HepG2 (cell line): ENCODE measurements around the gene CBL. TPM values are rescaled to one million over a fixed set of nuclear protein-coding genes. Genes with fewer than 3 reads are reported as not detected.
A peak's percentile ranks its signal among the peaks of the same experiment; 100 is the strongest.

Source experiments
- ATAC-seq: fragments of 200-7000 bp; cut with Tn5 transposase; 3 replicates; pipeline ENCODE4 v1.9.1; 2020; ENCODE audit warnings: mild to moderate bottlenecking, moderate library complexity
- BruUV-seq: library from RNA; stranded (reverse); fragments of 400-500 nt; replicated peaks from 2 replicates; lab custom pipeline; 2021; lab: Mats Ljungman, UMichigan
- CTCF ChIA-PET: fragments of 300-600 bp; formaldehyde crosslinking; extraction: SDS; loops from one replicate; lab custom pipeline; 2021; ENCODE audit warnings: low total read pairs, inconsistent platforms, low intra/inter-chr PET ratio; lab: Yijun Ruan, JAX
- POLR2A ChIA-PET: fragments of 350-600 bp; sonication (Branson Sonifier 250); formaldehyde crosslinking; loops from one replicate; lab custom pipeline; 2020; ENCODE audit warnings: antibody characterized with exemption, inconsistent platforms; lab: Yijun Ruan, JAX
- DNase-seq: peaks from one replicate; pipeline ENCODE4 v3.0.0-alpha.2; 2015; ENCODE audit warnings: low spot score
- FAIRE-seq: peaks from 3 replicates; lab custom pipeline; 2011; peaks lifted over from hg19 to GRCh38; lab: Jason Lieb, UNC
- H2AFZ ChIP-seq: one replicate; pipeline ENCODE4 v1.6.1; 2011; ENCODE audit warnings: low read length, inconsistent platforms
- H3K27ac ChIP-seq: fragments of 300-600 bp; 3 replicates; pipeline ENCODE4 v1.8.0; 2011; ENCODE audit warnings: mixed run types, mild to moderate bottlenecking, mixed read lengths, low read length, inconsistent platforms; ENCODE audit not compliant: insufficient read depth; ENCODE audit errors: extremely low read length
- H3K27me3 ChIP-seq, 2 experiments: fragments of 200-600 bp in 1 of 2; 2 replicates in 1 of 2; 3 replicates in 1 of 2; pipeline versions ENCODE4 v1.6.0 to v1.8.0; 2011; ENCODE audit warnings: low read length in 2 of 2, mild to moderate bottlenecking in 2 of 2, moderate library complexity in 2 of 2, inconsistent platforms in 1 of 2; ENCODE audit not compliant: insufficient read depth in 2 of 2, control insufficient read depth in 1 of 2
- H3K36me3 ChIP-seq, 2 experiments: fragments of 200-600 bp in 1 of 2; replicated peaks in 1 of 2; 2 replicates in 1 of 2; 3 replicates in 1 of 2; pipeline versions ENCODE4 v1.5.1 to v1.8.0; 2011; ENCODE audit warnings: low read length in 2 of 2, inconsistent platforms in 1 of 2; ENCODE audit not compliant: insufficient read depth in 2 of 2, control insufficient read depth in 1 of 2
- H3K4me1 ChIP-seq: 2 replicates; pipeline ENCODE4 v1.5.1; 2012; ENCODE audit warnings: low read length, inconsistent platforms; ENCODE audit not compliant: insufficient read depth
- H3K4me2 ChIP-seq: 2 replicates; pipeline ENCODE4 v1.6.0; 2011; ENCODE audit warnings: low read depth, low read length, inconsistent platforms
- H3K4me3 ChIP-seq, 3 experiments: fragments of 200-600 bp in 1 of 3; sonication (generic), shearing (Covaris generic) in 1 of 3; replicated peaks in 1 of 3; 2 replicates each; pipeline ENCODE4 v1.5.1; 2011 to 2016; ENCODE audit warnings: low read length in 3 of 3, inconsistent platforms in 2 of 3, low read depth in 2 of 3, mild to moderate bottlenecking in 2 of 3, control low read depth in 1 of 3, mixed read lengths in 1 of 3; ENCODE audit not compliant: insufficient read depth in 1 of 3
- H3K79me2 ChIP-seq: one replicate; pipeline ENCODE4 v1.6.1; 2011; ENCODE audit warnings: low read length, inconsistent platforms; ENCODE audit not compliant: insufficient read depth
- H3K9ac ChIP-seq: 2 replicates; pipeline ENCODE4 v1.6.0; 2011; ENCODE audit warnings: mild to moderate bottlenecking, low read depth, low read length, inconsistent platforms; ENCODE audit not compliant: insufficient read depth
- H3K9me3 ChIP-seq: 2 replicates; pipeline ENCODE4 v1.5.1; 2012; ENCODE audit warnings: mild to moderate bottlenecking, low read length
- H4K20me1 ChIP-seq: 2 replicates; pipeline ENCODE4 v1.6.0; 2011; ENCODE audit warnings: inconsistent platforms, mild to moderate bottlenecking, low read length, moderate library complexity; ENCODE audit not compliant: insufficient read depth
- AGO2 ChIP-seq: fragments of 200-400 bp; formaldehyde crosslinking; optimal IDR thresholded peaks from 2 replicates; pipeline ENCODE3; 2017; ENCODE audit warnings: mild to moderate bottlenecking, low read depth, low read length, moderate library complexity
- DMAP1 ChIP-seq: IDR thresholded peaks from 2 replicates; pipeline ENCODE4 v1.6.1; 2016
- XBP1 ChIP-seq: sonication (generic); formaldehyde crosslinking; IDR thresholded peaks from 2 replicates; pipeline ENCODE4 v1.5.0; 2020; ENCODE audit warnings: missing genetic modification reagents
- ZNF660 ChIP-seq: sonication (generic); formaldehyde crosslinking; IDR thresholded peaks from 2 replicates; pipeline ENCODE4 v1.5.1; 2020; ENCODE audit warnings: mild to moderate bottlenecking, low read depth, missing genetic modification reagents, borderline replicate concordance
- ZNF720 ChIP-seq: sonication (generic); formaldehyde crosslinking; IDR thresholded peaks from 2 replicates; pipeline ENCODE4 v1.4.0; 2020; ENCODE audit warnings: missing genetic modification reagents
- ZSCAN9 ChIP-seq: IDR thresholded peaks from 2 replicates; pipeline ENCODE4 v1.6.1; 2016; ENCODE audit warnings: borderline replicate concordance
- WGBS: methylation state at CpG from one replicate; pipeline ENCODE4 v1.1.6; 2017; ENCODE audit warnings: low lambda C conversion rate; 5-methylcytosine and 5-hydroxymethylcytosine counted together
- in situ Hi-C: cut with HindIII; loops from 2 replicates; pipeline ENCODE4 v1.10.0; 2017; ENCODE audit warnings: low pct_unique_long_range_greater_than_20kb; ENCODE audit not compliant: extremely low pct_ligation_motif_present
- intact Hi-C: fragments of 100-400 bp; cut with micrococcal nuclease; formaldehyde crosslinking; loops from one replicate; pipeline ENCODE4 v1.10.0; 2022; ENCODE audit not compliant: unreplicated experiment
- polyA plus RNA-seq, 8 experiments: library from polyadenylated mRNA; depleted of rRNA in 3 of 8; stranded (reverse) in 7 of 8; unstranded in 1 of 8; fragments of >200 nt; fragmentation: Illumina TruSeq in 4 of 8; extraction: Trizol in 4 of 8; gene quantifications; 2 replicates each; pipeline versions ENCODE4 v1.2.1 to v1.2.3, GENCODE V29; 2011 to 2016; ENCODE audit warnings: low read depth in 4 of 8, missing spikeins in 1 of 8, mixed read lengths in 1 of 8; ENCODE audit not compliant: insufficient read depth in 1 of 8
- total RNA-seq, 5 experiments: library from RNA; depleted of rRNA; stranded (reverse); fragments of >200 nt; fragmentation: Illumina TruSeq; extraction: Trizol; gene quantifications; 2 replicates each; pipeline ENCODE4 v1.2.3, GENCODE V29; 2016; ENCODE audit warnings: low read depth in 1 of 5
- TF ChIP-seq, protein P1 (sequence below): sonication (generic); formaldehyde crosslinking; IDR thresholded peaks from 2 replicates; pipeline ENCODE4 v1.8.1; 2023; ENCODE audit warnings: mild to moderate bottlenecking, missing genetic modification reagents

The CBL gene
- total and polyA plus RNA-seq, 2 of the 13 experiments (the other 11 are each of a cell fraction or from before 2014, with no cell fraction given) = 6.6 to 7.4 TPM

DNA sequence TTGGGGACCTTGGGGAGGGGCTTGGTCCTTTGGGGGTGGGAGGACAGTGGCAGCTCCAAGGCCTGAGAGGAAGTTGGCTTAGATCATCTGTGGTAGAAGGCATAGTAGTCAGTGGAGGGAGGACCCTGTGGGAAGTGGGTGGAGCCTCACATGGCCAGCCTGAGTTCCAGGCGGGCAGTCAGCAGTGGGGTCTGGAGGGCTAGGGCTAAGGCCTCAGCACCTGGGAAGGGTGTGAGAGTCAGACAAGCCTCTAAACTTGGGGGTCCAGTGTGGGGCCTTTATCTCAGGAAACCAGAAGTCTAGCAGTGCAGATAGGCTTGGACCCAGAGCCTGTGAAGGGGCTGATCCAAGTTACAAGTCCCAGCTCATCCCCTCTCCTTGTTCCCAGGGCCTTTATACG, 33.6 kb upstream of the CBL start:
- no peaks in the 10 kb centered on the region for H4K20me1 ChIP-seq
- intact Hi-C loops = no loop called here
- no peak overlapping the region for H3K27ac ChIP-seq

DNA sequence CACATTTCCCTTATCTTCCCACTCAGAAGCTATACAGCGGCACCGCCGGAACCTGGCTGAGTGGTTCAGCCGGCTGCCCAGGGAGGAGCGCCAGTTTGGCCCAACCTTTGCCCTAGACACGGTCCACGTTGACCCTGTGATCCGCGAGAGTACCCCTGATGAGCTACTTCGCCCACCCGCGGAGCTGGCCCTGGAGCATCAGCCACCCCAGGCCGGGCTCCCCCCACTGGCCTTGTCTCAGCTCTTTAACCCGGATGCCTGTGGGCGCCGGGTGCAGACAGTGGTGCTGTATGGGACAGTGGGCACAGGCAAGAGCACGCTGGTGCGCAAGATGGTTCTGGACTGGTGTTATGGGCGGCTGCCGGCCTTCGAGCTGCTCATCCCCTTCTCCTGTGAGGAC, 32.7 kb upstream of the CBL start:
- 95% methylated on average over 13 of the region's 21 CpGs for WGBS
- no peak overlapping the region for H3K4me2 ChIP-seq
- no peak for FAIRE-seq

More for the DNA sequence above, 33.6 kb upstream of the CBL start:
- H2AFZ ChIP-seq = no peak overlapping the region
- no peak for ATAC-seq
- no peak for DNase-seq
- no peaks in the 10 kb centered on the region; a peak in 1 of 5 replicates for H3K27me3 ChIP-seq
- in situ Hi-C loops = no loop called here
- BruUV-seq = no TSS peak
- WGBS = 94% methylated on average over 2 of the region's 2 CpGs
- no peaks in the 10 kb centered on the region for H3K9me3 ChIP-seq
- H3K79me2 ChIP-seq = no peaks in the 10 kb centered on the region
- peaks cover 21% of the 10 kb centered on the region for H3K4me1 ChIP-seq
- H3K4me2 ChIP-seq = no peak overlapping the region
- H3K9ac ChIP-seq = no peak overlapping the region
- no peak for FAIRE-seq
- CTCF ChIA-PET = no interaction called here
- TF ChIP-seq ZSCAN9 (CRISPR knock-in tag) (no peak), XBP1 (no peak), ZNF720 (CRISPR knock-in tag) (no peak), ZNF660 (CRISPR knock-in tag) (no peak)
- TF ChIP-seq, protein P1, sequence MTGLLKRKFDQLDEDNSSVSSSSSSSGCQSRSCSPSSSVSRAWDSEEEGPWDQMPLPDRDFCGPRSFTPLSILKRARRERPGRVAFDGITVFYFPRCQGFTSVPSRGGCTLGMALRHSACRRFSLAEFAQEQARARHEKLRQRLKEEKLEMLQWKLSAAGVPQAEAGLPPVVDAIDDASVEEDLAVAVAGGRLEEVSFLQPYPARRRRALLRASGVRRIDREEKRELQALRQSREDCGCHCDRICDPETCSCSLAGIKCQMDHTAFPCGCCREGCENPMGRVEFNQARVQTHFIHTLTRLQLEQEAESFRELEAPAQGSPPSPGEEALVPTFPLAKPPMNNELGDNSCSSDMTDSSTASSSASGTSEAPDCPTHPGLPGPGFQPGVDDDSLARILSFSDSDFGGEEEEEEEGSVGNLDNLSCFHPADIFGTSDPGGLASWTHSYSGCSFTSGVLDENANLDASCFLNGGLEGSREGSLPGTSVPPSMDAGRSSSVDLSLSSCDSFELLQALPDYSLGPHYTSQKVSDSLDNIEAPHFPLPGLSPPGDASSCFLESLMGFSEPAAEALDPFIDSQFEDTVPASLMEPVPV (CRISPR knock-in tag) = no peak
- TF ChIP-seq, all 625 proteins: peak for 0
- H3K36me3 ChIP-seq = peaks cover 2 to 10% of the 10 kb centered on the region in 2 experiments; a peak in 3 of 5 replicates
- POLR2A ChIA-PET = no interaction called here
- H3K4me3 ChIP-seq = no peak overlapping the region

More for the DNA sequence above, 32.7 kb upstream of the CBL start:
- DNase-seq (no peak), ATAC-seq (no peak)
- Histone ChIP-seq H3K27ac (no peak overlapping the region), H3K9me3 (no peaks in the 10 kb centered on the region), H3K4me3 (no peak overlapping the region), H3K9ac (no peak overlapping the region), H4K20me1 (no peaks in the 10 kb centered on the region), H2AFZ (no peak overlapping the region), H3K4me1 (peaks cover 12% of the 10 kb centered on the region), H3K36me3 (peaks cover 3 to 10% of the 10 kb centered on the region in 2 experiments; a peak in 3 of 5 replicates), H3K79me2 (no peaks in the 10 kb centered on the region), H3K27me3 (no peaks in the 10 kb centered on the region; a peak in 1 of 5 replicates)
- ChIA-PET CTCF (no interaction called here), POLR2A (no interaction called here)
- in situ Hi-C loops (no loop called here), intact Hi-C loops (no loop called here)
- TF ChIP-seq DMAP1 (CRISPR knock-in tag) (no peak), AGO2 (peak; percentile 63)
- no TSS peak for BruUV-seq
